ENCODE measurements around the gene PRKCD.
"Not testable (repeated sequence)": the region's sequence is repeated elsewhere in the genome, so short reads cannot be mapped to it uniquely, and the experiment has no call there.

Gene PRKCD

GRCh38 chr3:53139906-53140846 is 20.8 kb upstream of the PRKCD start:
- no peak for DNase-seq (ENCODE audit: low read depth, low spot score)

- DNase-seq (ENCODE audit: low read depth, low spot score) = no peak
Measured at GRCh38 chr3:53140847-53141845, 19.9 kb upstream of the PRKCD start.

GRCh38 chr3:53142986-53143385 is 18.0 kb upstream of the PRKCD start:
- DNase-seq (ENCODE audit: low read depth, low spot score) = no peak

- no peak for DNase-seq (ENCODE audit: low read depth, low spot score)
Measured at GRCh38 chr3:53144446-53144845, 16.6 kb upstream of the PRKCD start.

GRCh38 chr3:53144862-53145712 is 15.9 kb upstream of the PRKCD start:
- no peak for DNase-seq (ENCODE audit: low read depth, low spot score)

- no peak for DNase-seq (ENCODE audit: low read depth, low spot score)
Measured at GRCh38 chr3:53145713-53146080, 15.3 kb upstream of the PRKCD start.

GRCh38 chr3:53146319-53146891 is 14.6 kb upstream of the PRKCD start:
- DNase-seq (ENCODE audit: low read depth, low spot score) = no peak

GRCh38 chr3:53147151-53147902 is 13.7 kb upstream of the PRKCD start:
- DNase-seq (ENCODE audit: low read depth, low spot score) = no peak

GRCh38 chr3:53147903-53148400 is 13.1 kb upstream of the PRKCD start:
- no peak for DNase-seq (ENCODE audit: low read depth, low spot score)

- no peak for DNase-seq (ENCODE audit: low read depth, low spot score)
Measured at GRCh38 chr3:53149006-53149690, 11.9 kb upstream of the PRKCD start.

GRCh38 chr3:53149699-53150098 is 11.3 kb upstream of the PRKCD start:
- DNase-seq (ENCODE audit: low read depth, low spot score) = no peak

GRCh38 chr3:53150247-53151085 is 10.5 kb upstream of the PRKCD start:
- no peak for DNase-seq (ENCODE audit: low read depth, low spot score)

GRCh38 chr3:53151086-53151438 is 9.9 kb upstream of the PRKCD start:
- not testable (repeated sequence) for DNase-seq (ENCODE audit: low read depth, low spot score)

- no peak for DNase-seq (ENCODE audit: low read depth, low spot score)
Measured at GRCh38 chr3:53151465-53151864, 9.5 kb upstream of the PRKCD start.

GRCh38 chr3:53151870-53152660 is 8.9 kb upstream of the PRKCD start:
- DNase-seq (ENCODE audit: low read depth, low spot score) = no peak

- no peak for DNase-seq (ENCODE audit: low read depth, low spot score)
Measured at GRCh38 chr3:53153264-53153823, 7.7 kb upstream of the PRKCD start.

- DNase-seq (ENCODE audit: low read depth, low spot score) = no peak
Measured at GRCh38 chr3:53153980-53154379, 7.0 kb upstream of the PRKCD start.

Measured in ELF-1 (cell line).